Esophagus muscularis mucosa (tissue), 3 donors: ENCODE data around the gene ZMYM2.

Experiments used
- EP300 ChIP-seq: sonication (generic); formaldehyde crosslinking; IDR thresholded peaks from one replicate; pipeline ENCODE4 v1.6.1; 2017; ENCODE audit warnings: antibody characterized with exemption
- TF ChIP-seq, protein P1 (sequence below), 3 experiments: fragments of 200-600 bp in 2 of 3; fragments of 450-650 bp in 1 of 3; sonication (generic) in 2 of 3; IDR thresholded peaks; one replicate each; pipeline ENCODE4 v1.5.1; 2017 to 2019; ENCODE audit warnings: antibody characterized with exemption in 3 of 3, mild to moderate bottlenecking in 2 of 3, moderate library complexity in 1 of 3

DNA sequence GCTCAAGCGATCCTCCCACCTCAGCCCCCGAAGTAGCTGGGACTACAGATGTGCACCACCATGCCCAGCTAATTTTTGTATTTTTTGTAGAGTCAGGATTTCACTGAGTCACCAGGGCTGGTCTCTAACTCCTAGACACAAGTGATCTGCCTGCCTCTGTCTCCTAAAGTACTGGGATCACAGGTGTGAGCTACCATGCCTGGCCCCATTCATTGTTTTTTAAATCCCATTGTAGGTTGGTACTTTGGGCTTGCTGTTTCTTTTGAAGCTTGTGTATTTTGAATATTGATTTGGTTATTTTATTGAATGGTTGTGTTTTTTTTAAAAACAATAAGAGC lies 26.7 kb downstream of the ZMYM2 start:
- TF ChIP-seq, protein P1, sequence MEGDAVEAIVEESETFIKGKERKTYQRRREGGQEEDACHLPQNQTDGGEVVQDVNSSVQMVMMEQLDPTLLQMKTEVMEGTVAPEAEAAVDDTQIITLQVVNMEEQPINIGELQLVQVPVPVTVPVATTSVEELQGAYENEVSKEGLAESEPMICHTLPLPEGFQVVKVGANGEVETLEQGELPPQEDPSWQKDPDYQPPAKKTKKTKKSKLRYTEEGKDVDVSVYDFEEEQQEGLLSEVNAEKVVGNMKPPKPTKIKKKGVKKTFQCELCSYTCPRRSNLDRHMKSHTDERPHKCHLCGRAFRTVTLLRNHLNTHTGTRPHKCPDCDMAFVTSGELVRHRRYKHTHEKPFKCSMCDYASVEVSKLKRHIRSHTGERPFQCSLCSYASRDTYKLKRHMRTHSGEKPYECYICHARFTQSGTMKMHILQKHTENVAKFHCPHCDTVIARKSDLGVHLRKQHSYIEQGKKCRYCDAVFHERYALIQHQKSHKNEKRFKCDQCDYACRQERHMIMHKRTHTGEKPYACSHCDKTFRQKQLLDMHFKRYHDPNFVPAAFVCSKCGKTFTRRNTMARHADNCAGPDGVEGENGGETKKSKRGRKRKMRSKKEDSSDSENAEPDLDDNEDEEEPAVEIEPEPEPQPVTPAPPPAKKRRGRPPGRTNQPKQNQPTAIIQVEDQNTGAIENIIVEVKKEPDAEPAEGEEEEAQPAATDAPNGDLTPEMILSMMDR (IDR thresholded peaks at IDR 0.05): no peak
- no peak for TF ChIP-seq EP300
